ENCODE results near the gene PKIG. TPM values are rescaled to one million over a fixed set of nuclear protein-coding genes. Genes with fewer than 3 reads are reported as not detected.

The PKIG gene
- total RNA-seq, 1 donor, result 83.2 TPM

- no peak for DNase-seq (ENCODE audit: low read depth)
- TF ChIP-seq, protein P1, sequence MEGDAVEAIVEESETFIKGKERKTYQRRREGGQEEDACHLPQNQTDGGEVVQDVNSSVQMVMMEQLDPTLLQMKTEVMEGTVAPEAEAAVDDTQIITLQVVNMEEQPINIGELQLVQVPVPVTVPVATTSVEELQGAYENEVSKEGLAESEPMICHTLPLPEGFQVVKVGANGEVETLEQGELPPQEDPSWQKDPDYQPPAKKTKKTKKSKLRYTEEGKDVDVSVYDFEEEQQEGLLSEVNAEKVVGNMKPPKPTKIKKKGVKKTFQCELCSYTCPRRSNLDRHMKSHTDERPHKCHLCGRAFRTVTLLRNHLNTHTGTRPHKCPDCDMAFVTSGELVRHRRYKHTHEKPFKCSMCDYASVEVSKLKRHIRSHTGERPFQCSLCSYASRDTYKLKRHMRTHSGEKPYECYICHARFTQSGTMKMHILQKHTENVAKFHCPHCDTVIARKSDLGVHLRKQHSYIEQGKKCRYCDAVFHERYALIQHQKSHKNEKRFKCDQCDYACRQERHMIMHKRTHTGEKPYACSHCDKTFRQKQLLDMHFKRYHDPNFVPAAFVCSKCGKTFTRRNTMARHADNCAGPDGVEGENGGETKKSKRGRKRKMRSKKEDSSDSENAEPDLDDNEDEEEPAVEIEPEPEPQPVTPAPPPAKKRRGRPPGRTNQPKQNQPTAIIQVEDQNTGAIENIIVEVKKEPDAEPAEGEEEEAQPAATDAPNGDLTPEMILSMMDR (IDR thresholded peaks at IDR 0.05; ENCODE audit: insufficient read depth, low read length), result no peak
- no peak overlapping the region for H3K4me3 ChIP-seq (ENCODE audit: low read depth, low read length)
Observed at GRCh38 chr20:44621325-44621724, 38.9 kb downstream of the PKIG start.

DNA sequence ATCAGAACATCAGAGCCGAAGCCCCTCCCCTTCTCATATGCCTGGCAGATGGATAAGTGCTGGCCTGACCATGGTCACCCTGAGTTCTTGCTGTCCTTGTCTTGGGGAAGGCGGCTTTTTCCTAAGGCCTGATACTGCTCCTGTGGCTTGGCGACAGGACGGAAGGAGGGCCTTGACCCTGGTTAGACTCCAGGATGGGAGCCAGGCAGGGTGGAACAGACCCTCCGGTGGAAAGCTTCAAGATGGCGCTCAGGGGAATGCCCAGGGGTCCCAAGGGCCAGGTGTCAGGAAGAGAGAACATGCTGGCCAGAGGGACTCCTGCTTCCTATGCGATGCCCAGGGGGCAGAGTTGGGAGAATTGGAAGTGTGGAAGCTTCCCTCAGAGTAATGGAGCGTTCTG, 39.6 kb downstream of the PKIG start:
- TF ChIP-seq, protein P1 (IDR thresholded peaks at IDR 0.05; ENCODE audit: insufficient read depth, low read length), result no peak
- no peak overlapping the region for H3K4me3 ChIP-seq (ENCODE audit: low read depth, low read length)
- no peak for DNase-seq (ENCODE audit: low read depth)

- no peak overlapping the region for H3K4me3 ChIP-seq (ENCODE audit: low read depth, low read length)
- TF ChIP-seq, protein P1 (IDR thresholded peaks at IDR 0.05; ENCODE audit: insufficient read depth, low read length), result no peak
- DNase-seq (ENCODE audit: low read depth), result no peak
Observed at GRCh38 chr20:44622501-44623270, 40.3 kb downstream of the PKIG start.

DNA sequence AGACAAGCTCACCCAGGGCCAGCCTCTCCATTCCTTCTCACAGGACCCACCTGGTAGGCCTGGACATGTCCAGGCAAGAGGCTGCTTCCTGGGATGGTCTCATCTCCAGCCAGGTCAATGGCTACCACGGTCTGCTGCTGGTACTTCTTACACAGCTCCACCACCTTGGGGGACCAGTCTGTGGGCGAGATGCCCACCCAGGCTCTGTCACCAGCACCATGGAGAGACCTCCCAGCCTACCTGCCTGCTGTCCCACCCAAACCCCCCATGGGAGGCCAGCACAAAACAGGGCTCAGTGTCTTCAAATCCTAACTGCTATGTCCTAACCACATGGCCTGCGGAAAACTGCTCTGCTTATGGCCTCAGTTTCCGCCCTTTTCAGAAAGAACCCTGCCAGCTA, 41.8 kb downstream of the PKIG start:
- no peak for DNase-seq (ENCODE audit: low read depth)
- TF ChIP-seq, protein P1 (IDR thresholded peaks at IDR 0.05; ENCODE audit: insufficient read depth, low read length), result no peak
- H3K4me3 ChIP-seq (ENCODE audit: low read depth, low read length), result no peak overlapping the region

DNA sequence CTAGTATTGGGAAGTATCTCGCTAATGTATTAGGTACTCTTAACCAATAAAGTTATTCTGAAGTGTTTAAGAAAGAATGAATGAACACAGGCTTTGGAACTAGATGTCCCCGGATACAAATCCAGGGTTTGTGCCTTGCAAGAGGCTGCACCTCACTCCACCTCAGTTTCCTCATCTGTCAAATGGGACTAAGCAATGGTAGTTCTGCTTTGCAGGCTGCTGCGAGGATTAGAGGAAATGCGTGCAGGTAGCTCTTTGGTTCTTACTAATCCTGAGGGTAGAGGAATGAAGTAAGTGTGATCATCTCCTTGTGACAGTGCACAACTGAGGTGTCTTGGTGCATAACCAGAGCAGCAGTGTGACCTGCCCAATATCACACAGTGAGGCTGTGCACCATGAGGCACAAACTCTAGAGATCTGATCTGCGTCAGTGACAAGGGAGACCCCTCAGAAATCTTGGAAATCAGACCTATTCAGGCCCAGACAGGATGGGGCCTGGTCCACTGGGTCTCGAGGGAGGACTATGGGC, 42.4 kb downstream of the PKIG start:
- DNase-seq (ENCODE audit: low read depth), result no peak
- H3K4me3 ChIP-seq (ENCODE audit: low read depth, low read length), result no peak overlapping the region
- TF ChIP-seq, protein P1 (IDR thresholded peaks at IDR 0.05; ENCODE audit: insufficient read depth, low read length), result no peak

- H3K4me3 ChIP-seq (ENCODE audit: low read depth, low read length), result no peak overlapping the region
- TF ChIP-seq, protein P1 (IDR thresholded peaks at IDR 0.05; ENCODE audit: insufficient read depth, low read length), result no peak
- DNase-seq (ENCODE audit: low read depth), result no peak
Observed at GRCh38 chr20:44625361-44625760, 43.0 kb downstream of the PKIG start.
